ENCODE measurements around the gene IDH3G.

IDH3G gene

GRCh38 chrX:153781428-153782047, 12.6 kb downstream of the IDH3G start:
- DNase-seq (ENCODE audit: low read depth), result no peak
- TF ChIP-seq, protein P1, sequence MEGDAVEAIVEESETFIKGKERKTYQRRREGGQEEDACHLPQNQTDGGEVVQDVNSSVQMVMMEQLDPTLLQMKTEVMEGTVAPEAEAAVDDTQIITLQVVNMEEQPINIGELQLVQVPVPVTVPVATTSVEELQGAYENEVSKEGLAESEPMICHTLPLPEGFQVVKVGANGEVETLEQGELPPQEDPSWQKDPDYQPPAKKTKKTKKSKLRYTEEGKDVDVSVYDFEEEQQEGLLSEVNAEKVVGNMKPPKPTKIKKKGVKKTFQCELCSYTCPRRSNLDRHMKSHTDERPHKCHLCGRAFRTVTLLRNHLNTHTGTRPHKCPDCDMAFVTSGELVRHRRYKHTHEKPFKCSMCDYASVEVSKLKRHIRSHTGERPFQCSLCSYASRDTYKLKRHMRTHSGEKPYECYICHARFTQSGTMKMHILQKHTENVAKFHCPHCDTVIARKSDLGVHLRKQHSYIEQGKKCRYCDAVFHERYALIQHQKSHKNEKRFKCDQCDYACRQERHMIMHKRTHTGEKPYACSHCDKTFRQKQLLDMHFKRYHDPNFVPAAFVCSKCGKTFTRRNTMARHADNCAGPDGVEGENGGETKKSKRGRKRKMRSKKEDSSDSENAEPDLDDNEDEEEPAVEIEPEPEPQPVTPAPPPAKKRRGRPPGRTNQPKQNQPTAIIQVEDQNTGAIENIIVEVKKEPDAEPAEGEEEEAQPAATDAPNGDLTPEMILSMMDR (IDR thresholded peaks at IDR 0.05; ENCODE audit: low read length, missing control alignments), result no peak
- H3K4me3 ChIP-seq (replicated peaks; ENCODE audit: low read depth, low read length), result no peak overlapping the region

GRCh38 chrX:153780678-153781427, 13.3 kb downstream of the IDH3G start, which contains the start of gene SRPK3:
SRPK3 (plus strand) TSS chrX:153781041; CDS start chrX:153781087, 46 bp downstream.
- no peak for DNase-seq (ENCODE audit: low read depth)
- TF ChIP-seq, protein P1 (IDR thresholded peaks at IDR 0.05; ENCODE audit: low read length, missing control alignments), result no peak
- no peak within 1 kb of the TSS for H3K4me3 ChIP-seq (replicated peaks; ENCODE audit: low read depth, low read length)

- no peak for DNase-seq (ENCODE audit: low read depth)
- TF ChIP-seq, protein P1 (IDR thresholded peaks at IDR 0.05; ENCODE audit: low read length, missing control alignments), result no peak
- H3K4me3 ChIP-seq (replicated peaks; ENCODE audit: low read depth, low read length), result no peak overlapping the region
Measured at GRCh38 chrX:153779891-153780677, 14.1 kb downstream of the IDH3G start.

GRCh38 chrX:153778684-153779101, 15.5 kb downstream of the IDH3G start:
- DNase-seq (ENCODE audit: low read depth), result no peak
- H3K4me3 ChIP-seq (replicated peaks; ENCODE audit: low read depth, low read length), result no peak overlapping the region
- TF ChIP-seq, protein P1 (IDR thresholded peaks at IDR 0.05; ENCODE audit: low read length, missing control alignments), result no peak

DNA sequence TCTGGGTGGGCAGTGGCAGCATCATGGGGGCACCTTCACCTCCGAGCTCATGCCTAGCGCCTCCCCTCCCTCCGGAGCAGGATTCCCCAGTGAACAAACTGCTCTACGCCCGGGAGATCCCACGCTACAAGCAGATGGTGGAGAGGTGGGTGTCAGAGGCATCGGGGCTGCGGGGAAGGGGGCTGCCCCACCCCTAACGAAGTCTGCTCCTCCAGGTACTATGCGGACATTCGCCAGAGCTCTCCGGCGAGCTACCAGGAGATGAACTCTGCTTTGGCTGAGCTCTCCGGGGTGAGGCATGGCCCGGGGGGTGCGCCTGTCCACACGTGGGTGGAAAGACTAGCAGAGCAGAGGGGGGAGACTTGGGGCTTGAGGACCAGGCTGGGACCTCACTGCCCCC, 16.0 kb downstream of the IDH3G start:
- DNase-seq (ENCODE audit: low read depth), result no peak
- H3K4me3 ChIP-seq (replicated peaks; ENCODE audit: low read depth, low read length), result no peak overlapping the region
- TF ChIP-seq, protein P1 (IDR thresholded peaks at IDR 0.05; ENCODE audit: low read length, missing control alignments), result no peak

DNA sequence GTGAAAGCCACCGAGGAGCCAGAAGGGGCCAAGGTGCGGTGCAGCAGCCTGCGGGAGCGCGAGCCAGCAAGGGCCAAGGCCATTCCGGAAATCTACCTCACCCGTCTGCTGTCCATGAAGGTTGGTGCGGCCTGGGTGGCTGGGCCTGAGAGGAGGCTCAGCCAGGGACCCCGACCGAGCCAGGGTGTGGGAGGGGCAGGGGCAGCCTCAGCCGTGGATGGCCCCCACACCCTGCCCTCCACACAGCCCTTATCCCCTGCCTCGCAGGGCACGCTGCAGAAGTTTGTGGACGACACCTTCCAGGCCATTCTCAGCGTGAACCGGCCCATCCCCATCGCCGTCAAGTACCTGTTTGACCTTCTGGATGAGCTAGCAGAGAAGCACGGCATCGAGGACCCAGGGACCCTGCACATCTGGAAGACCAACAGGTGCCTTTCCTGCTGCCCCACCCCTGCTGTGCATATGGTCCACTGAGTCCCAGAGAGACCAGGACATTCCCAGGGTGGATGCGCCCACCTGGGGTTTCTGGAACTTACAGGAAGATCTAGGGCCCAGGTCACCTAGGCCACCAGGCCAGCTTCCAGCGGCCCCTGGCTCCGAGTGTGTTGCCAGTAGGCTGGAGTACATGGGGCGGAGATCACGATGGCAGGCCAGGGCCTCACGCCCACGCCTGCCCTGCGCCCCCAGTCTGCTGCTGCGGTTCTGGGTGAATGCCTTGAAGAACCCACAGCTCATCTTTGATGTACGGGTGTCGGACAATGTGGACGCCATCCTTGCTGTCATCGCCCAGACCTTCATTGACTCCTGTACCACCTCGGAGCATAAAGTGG, 16.7 kb downstream of the IDH3G start:
- no peak for DNase-seq (ENCODE audit: low read depth)
- TF ChIP-seq, protein P1 (IDR thresholded peaks at IDR 0.05; ENCODE audit: low read length, missing control alignments), result no peak
- no peak overlapping the region for H3K4me3 ChIP-seq (replicated peaks; ENCODE audit: low read depth, low read length)
